Smooth muscle cell (in vitro differentiated cells): ENCODE results near the gene RNF19B. TPM values are rescaled to one million over a fixed set of nuclear protein-coding genes. Genes with fewer than 3 reads are reported as not detected.

Source experiments
- DNase-seq: peaks from one replicate; lab custom pipeline; 2025; ENCODE audit not compliant: unreplicated experiment; lab: John Stamatoyannopoulos, UW
- H2AFZ ChIP-seq: fragments of 200-600 bp; sonication (generic); 2 replicates; pipeline ENCODE4 v1.6.0; 2016; ENCODE audit warnings: antibody characterized with exemption, low read depth, mild to moderate bottlenecking
- H3F3A ChIP-seq: fragments of 200-600 bp; sonication (generic); 2 replicates; pipeline ENCODE4 v1.6.0; 2017; ENCODE audit warnings: antibody characterized with exemption, low read depth
- H3K27ac ChIP-seq: fragments of 200-600 bp; sonication (generic); 2 replicates; pipeline ENCODE4 v1.5.1; 2016; ENCODE audit warnings: low read depth, mild to moderate bottlenecking
- H3K27me3 ChIP-seq: fragments of 200-600 bp; sonication (generic); 2 replicates; pipeline ENCODE4 v1.6.1; 2016; ENCODE audit warnings: low read depth, mild to moderate bottlenecking
- H3K36me3 ChIP-seq: fragments of 200-600 bp; sonication (generic); 2 replicates; pipeline ENCODE4 v1.5.1; 2016; ENCODE audit warnings: low read depth
- H3K4me1 ChIP-seq: fragments of 200-600 bp; sonication (generic); 2 replicates; pipeline ENCODE4 v1.5.1; 2016; ENCODE audit warnings: low read depth
- H3K4me2 ChIP-seq: fragments of 200-600 bp; sonication (generic); 2 replicates; pipeline ENCODE4 v1.6.0; 2016; ENCODE audit warnings: mild to moderate bottlenecking
- H3K4me3 ChIP-seq: fragments of 200-600 bp; sonication (generic); 2 replicates; pipeline ENCODE4 v1.5.1; 2016; ENCODE audit warnings: mild to moderate bottlenecking
- H3K79me2 ChIP-seq: fragments of 200-600 bp; sonication (generic); 2 replicates; pipeline ENCODE4 v1.6.0; 2016; ENCODE audit warnings: low read depth, mild to moderate bottlenecking
- H3K9ac ChIP-seq: fragments of 200-600 bp; sonication (generic); 2 replicates; pipeline ENCODE4 v1.6.0; 2016; ENCODE audit warnings: low read depth
- H3K9me3 ChIP-seq: fragments of 200-600 bp; sonication (generic); replicated peaks from 2 replicates; pipeline ENCODE4 v1.5.1; 2016; ENCODE audit warnings: low read depth
- H4K20me1 ChIP-seq: fragments of 200-600 bp; sonication (generic); 2 replicates; pipeline ENCODE4 v1.6.0; 2016; ENCODE audit warnings: low read depth
- WGBS: methylation state at CpG from one replicate; pipeline ENCODE4 v1.1.7; 2016; ENCODE audit warnings: low lambda C conversion rate; 5-methylcytosine and 5-hydroxymethylcytosine counted together
- polyA plus RNA-seq: library from polyadenylated mRNA; unstranded; fragments of >200 nt; fragmentation: Nextera tagmentation; extraction: Ambion mirVana; gene quantifications from 2 replicates; pipeline ENCODE4 v1.2.1, GENCODE V29; 2016
- total RNA-seq: library from RNA; depleted of rRNA; stranded (reverse); fragments of >200 nt; gene quantifications from 2 replicates; pipeline ENCODE4 v1.2.3, GENCODE V29; 2014
- TF ChIP-seq, protein P1 (sequence below): fragments of 200-600 bp; sonication (generic); IDR thresholded peaks from 2 replicates; pipeline ENCODE4 v1.5.1; 2017; ENCODE audit warnings: borderline replicate concordance, mild to moderate bottlenecking, antibody characterized with exemption; ENCODE audit not compliant: insufficient read depth, poor library complexity, severe bottlenecking

Gene RNF19B
- total and polyA plus RNA-seq, 2 experiments from 2014 or later, result 11.2 to 12.3 TPM

DNA sequence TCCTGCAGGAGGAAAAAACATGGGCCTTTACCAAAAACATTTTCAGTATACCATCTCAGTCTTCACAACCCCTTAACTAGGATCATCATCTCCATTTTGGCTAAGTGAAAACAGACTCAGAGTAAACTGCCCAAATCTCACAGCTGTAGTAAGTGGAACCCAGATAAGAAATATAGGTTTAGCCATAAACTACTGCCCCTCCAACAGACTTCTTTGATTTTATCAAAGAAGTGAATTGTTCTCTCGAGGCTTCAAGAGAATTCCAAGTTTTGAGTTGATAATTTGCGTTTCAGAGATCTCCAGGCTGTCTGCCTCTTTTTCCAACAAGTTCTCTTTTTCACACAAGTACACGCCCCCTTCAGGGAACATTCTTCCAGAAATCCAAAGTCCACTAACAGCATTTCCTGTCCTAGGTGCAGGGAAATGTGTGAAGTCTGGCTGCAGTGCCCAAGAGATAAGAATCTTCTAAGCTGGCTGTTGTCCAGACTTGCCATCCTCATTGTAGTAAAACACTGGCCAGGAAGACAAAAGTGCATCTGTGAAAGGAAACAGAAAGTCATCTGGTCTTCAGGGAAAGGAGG is 30.8 kb downstream of the RNF19B start:
- TF ChIP-seq, protein P1, sequence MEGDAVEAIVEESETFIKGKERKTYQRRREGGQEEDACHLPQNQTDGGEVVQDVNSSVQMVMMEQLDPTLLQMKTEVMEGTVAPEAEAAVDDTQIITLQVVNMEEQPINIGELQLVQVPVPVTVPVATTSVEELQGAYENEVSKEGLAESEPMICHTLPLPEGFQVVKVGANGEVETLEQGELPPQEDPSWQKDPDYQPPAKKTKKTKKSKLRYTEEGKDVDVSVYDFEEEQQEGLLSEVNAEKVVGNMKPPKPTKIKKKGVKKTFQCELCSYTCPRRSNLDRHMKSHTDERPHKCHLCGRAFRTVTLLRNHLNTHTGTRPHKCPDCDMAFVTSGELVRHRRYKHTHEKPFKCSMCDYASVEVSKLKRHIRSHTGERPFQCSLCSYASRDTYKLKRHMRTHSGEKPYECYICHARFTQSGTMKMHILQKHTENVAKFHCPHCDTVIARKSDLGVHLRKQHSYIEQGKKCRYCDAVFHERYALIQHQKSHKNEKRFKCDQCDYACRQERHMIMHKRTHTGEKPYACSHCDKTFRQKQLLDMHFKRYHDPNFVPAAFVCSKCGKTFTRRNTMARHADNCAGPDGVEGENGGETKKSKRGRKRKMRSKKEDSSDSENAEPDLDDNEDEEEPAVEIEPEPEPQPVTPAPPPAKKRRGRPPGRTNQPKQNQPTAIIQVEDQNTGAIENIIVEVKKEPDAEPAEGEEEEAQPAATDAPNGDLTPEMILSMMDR, result no peak
- Histone ChIP-seq H4K20me1 (peaks cover 4% of the 10 kb centered on the region), H3K9ac (no peak overlapping the region), H3K27ac (peak overlapping the region; percentile 50), H3K4me1 (peaks cover 4% of the 10 kb centered on the region), H3K4me3 (no peak overlapping the region), H3K36me3 (no peaks in the 10 kb centered on the region), H3F3A (peaks cover 9% of the 10 kb centered on the region), H3K9me3 (no peaks in the 10 kb centered on the region), H3K4me2 (peak overlapping the region; percentile 27), H3K79me2 (no peaks in the 10 kb centered on the region), H2AFZ (no peak overlapping the region), H3K27me3 (no peaks in the 10 kb centered on the region)
- DNase-seq, result no peak
- WGBS, result 12% methylated on average over 3 of the region's 3 CpGs

DNA sequence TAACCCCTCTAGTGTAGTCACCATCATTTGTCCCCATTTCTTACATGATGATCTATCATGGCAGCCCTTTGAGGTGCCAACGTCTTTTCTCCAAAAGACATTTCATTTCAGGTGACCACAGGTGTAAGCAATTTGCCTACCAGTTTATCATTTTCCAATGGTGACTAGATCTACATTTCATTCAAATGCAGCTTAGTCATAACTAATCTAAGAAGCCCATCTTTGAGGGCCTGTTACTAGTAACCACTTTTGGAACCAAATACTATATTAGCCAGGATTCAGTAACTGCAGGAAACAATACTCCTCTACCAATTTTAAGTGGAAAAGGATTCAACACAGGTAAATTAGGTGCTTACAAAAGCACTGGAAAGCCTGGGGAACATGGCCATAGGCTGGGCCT is 32.8 kb downstream of the RNF19B start:
- H3K4me1 ChIP-seq, result peaks cover 4% of the 10 kb centered on the region
- TF ChIP-seq, protein P1, result no peak
- H3K27ac ChIP-seq, result no peak overlapping the region
- H4K20me1 ChIP-seq, result no peaks in the 10 kb centered on the region
- H3K79me2 ChIP-seq, result no peaks in the 10 kb centered on the region
- H3K4me2 ChIP-seq, result no peak overlapping the region
- H3K27me3 ChIP-seq, result no peaks in the 10 kb centered on the region
- WGBS, result 97% methylated on average over 1 of the region's 1 CpG
- H3F3A ChIP-seq, result peaks cover 9% of the 10 kb centered on the region
- no peak overlapping the region for H3K4me3 ChIP-seq
- H3K9ac ChIP-seq, result no peak overlapping the region
- H2AFZ ChIP-seq, result no peak overlapping the region
- no peaks in the 10 kb centered on the region for H3K36me3 ChIP-seq
- DNase-seq, result no peak
- no peaks in the 10 kb centered on the region for H3K9me3 ChIP-seq

DNA sequence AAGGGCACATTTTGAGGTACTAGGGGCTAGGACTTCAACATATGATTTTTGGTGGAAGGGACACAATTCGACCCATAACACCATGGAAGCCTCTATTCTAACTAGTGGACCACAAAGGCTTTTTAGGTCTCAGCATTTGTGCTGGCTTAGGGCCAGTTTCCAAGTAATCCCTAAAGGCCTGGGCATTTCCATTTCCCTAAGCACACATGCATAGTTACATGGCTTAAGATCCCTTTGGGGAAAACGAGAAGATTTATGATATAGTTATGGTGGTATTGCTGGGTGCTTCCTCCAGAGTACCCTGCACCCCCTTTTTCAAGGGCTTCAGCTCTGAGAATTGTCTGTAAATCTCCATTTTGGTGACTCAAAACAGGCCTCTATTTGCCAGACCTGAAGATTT is 35.2 kb downstream of the RNF19B start:
- no peaks in the 10 kb centered on the region for H3K9me3 ChIP-seq
- TF ChIP-seq, protein P1, result no peak
- H3K36me3 ChIP-seq, result no peaks in the 10 kb centered on the region
- 64% methylated on average over 2 of the region's 2 CpGs for WGBS
- no peak overlapping the region for H3K4me3 ChIP-seq
- no peaks in the 10 kb centered on the region for H3K27me3 ChIP-seq
- H4K20me1 ChIP-seq, result no peaks in the 10 kb centered on the region
- no peak for DNase-seq
- H3K27ac ChIP-seq, result no peak overlapping the region
- no peak overlapping the region for H3K4me2 ChIP-seq
- peaks cover 9% of the 10 kb centered on the region for H3F3A ChIP-seq
- peaks cover 21% of the 10 kb centered on the region for H3K4me1 ChIP-seq
- no peaks in the 10 kb centered on the region for H3K79me2 ChIP-seq
- H2AFZ ChIP-seq, result no peak overlapping the region
- H3K9ac ChIP-seq, result no peak overlapping the region

DNA sequence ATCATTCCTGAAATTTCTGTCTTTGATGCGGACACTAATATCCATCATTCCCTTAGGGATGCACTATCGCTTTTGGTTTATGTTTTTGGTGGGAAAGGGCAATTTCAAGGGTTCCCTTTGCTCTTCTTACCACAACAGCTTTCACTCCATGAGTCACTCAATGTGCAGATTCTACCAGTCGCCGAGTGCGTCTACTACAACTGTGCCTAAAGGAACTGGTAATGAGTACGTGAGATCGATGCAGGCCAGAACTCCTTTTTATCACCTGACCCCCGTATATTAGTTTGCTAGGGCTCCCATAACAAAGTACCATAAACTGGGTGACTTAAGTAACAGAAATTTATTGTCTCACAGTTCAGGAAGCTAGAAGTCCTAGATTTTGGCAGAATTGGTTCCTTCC is 35.9 kb downstream of the RNF19B start:
- Histone ChIP-seq H3K9me3 (no peaks in the 10 kb centered on the region), H3K4me3 (no peak overlapping the region), H3K36me3 (no peaks in the 10 kb centered on the region), H3F3A (peaks cover 2% of the 10 kb centered on the region), H2AFZ (no peak overlapping the region), H3K4me1 (peaks cover 19% of the 10 kb centered on the region), H3K27me3 (no peaks in the 10 kb centered on the region), H3K27ac (no peak overlapping the region), H3K4me2 (no peak overlapping the region), H3K79me2 (no peaks in the 10 kb centered on the region), H3K9ac (no peak overlapping the region), H4K20me1 (no peaks in the 10 kb centered on the region)
- TF ChIP-seq, protein P1, result no peak
- no peak for DNase-seq
- WGBS, result 52% methylated on average over 8 of the region's 8 CpGs
